ENCODE measurements around the gene MST1R.
A peak's percentile ranks its signal among the peaks of the same experiment; 100 is the strongest.

Gene MST1R

DNA sequence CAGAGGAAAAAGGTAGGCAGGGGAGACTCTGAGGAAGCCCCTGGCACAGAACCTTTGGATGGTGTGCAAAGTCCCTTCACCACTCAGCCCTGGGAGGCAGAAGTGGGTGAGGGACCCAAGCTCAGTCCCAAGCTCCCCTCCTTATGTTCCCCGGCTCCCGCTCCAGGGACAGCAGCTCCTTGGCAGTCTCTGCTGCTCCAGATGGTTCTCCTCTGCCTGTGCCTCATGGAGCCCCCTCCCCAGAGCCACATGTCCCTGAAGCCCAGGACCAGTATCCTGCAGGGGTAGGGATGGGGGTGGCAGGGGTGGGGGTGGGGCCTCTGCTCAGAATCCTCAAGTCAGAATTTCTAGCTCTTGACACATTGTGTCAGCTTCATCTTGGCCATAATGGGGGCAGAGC is 26.0 kb downstream of the MST1R start:
- TF ChIP-seq ZNF384 (IDR thresholded peaks at IDR 0.05) (no peak), CTBP1 (IDR thresholded peaks at IDR 0.05; ENCODE audit: borderline replicate concordance) (no peak), BHLHE40 (IDR thresholded peaks at IDR 0.05; ENCODE audit: borderline replicate concordance) (no peak), FOXK2 (IDR thresholded peaks at IDR 0.05) (no peak), ARNT (IDR thresholded peaks at IDR 0.05) (no peak)
- ChIA-PET CTCF (no interaction called here), POLR2A (interaction anchor here (0.7 kb wide), 1 partner anchor 21 kb away, joined by 3 read pairs; no protein-coding TSS in a partner anchor)
- no peak for DNase-seq (ENCODE audit: extremely low spot score)

DNA sequence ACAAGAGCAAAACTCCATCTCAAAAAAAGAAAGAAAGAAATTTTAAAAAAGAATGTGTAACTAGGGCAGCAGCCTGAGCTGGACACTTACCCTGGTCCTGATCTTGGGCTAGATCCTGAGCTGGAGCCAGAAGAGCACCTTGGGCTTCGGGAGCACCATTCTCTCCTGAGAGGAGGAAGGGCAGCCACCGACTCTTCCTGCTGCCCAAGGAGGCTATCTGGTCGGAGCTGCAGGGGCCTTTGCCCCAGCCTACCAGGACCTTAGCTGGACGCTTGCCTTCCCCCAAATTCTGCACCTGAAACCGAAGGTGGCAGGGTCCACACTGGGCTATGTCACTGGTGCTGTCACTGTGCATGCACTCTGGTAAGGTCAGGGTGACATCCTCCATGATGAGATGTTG is 27.1 kb downstream of the MST1R start:
- ChIA-PET POLR2A (no interaction called here), CTCF (no interaction called here)
- TF ChIP-seq FOXA1 (IDR thresholded peaks at IDR 0.05) (no peak), L3MBTL2 (conservative IDR thresholded peaks at IDR 0.05) (no peak), LEF1 (IDR thresholded peaks at IDR 0.05; ENCODE audit: borderline replicate concordance) (no peak), FOXM1 (IDR thresholded peaks at IDR 0.05; ENCODE audit: borderline replicate concordance) (no peak), NFRKB (IDR thresholded peaks at IDR 0.05) (no peak), ELF4 (IDR thresholded peaks at IDR 0.05) (no peak), FOXK2 (IDR thresholded peaks at IDR 0.05) (no peak), SUZ12 (IDR thresholded peaks at IDR 0.05) (no peak), BHLHE40 (IDR thresholded peaks at IDR 0.05; ENCODE audit: borderline replicate concordance) (no peak), CTBP1 (IDR thresholded peaks at IDR 0.05; ENCODE audit: borderline replicate concordance) (no peak), ZNF384 (IDR thresholded peaks at IDR 0.05) (no peak), ARNT (IDR thresholded peaks at IDR 0.05) (no peak), SP1 (IDR thresholded peaks at IDR 0.05) (no peak), TARDBP (IDR thresholded peaks at IDR 0.05) (no peak)
- TF ChIP-seq, protein P1, sequence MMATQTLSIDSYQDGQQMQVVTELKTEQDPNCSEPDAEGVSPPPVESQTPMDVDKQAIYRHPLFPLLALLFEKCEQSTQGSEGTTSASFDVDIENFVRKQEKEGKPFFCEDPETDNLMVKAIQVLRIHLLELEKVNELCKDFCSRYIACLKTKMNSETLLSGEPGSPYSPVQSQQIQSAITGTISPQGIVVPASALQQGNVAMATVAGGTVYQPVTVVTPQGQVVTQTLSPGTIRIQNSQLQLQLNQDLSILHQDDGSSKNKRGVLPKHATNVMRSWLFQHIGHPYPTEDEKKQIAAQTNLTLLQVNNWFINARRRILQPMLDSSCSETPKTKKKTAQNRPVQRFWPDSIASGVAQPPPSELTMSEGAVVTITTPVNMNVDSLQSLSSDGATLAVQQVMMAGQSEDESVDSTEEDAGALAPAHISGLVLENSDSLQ (IDR thresholded peaks at IDR 0.05), result no peak
- no peak for DNase-seq (ENCODE audit: extremely low spot score)

DNA sequence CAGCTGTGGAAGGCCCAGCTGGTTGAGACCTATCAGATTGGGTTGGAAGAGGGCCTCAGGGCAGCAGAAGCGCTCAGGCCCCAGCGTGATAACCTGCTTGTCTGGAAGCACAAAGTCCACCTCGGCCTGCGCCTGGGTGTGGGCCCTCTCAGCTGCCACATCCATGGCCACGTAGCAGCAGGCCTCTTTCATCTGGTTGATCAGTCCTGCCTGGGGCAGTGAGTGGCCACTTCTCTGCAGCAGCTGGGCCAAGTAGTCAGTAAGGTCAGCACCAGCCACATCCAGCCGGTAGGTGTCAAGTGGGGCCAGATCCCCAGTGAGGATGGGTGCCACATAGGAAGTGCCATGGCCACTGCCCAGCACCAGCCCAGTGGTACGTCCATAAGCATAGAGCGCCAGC is 30.1 kb downstream of the MST1R start:
- no peak for DNase-seq (ENCODE audit: extremely low spot score)
- POLR2A ChIA-PET, result interaction anchor here (0.8 kb wide), 1 partner anchor 16 kb away, joined by 5 read pairs; no protein-coding TSS in a partner anchor
- CTCF ChIA-PET, result no interaction called here
- no peak for TF ChIP-seq NFRKB (IDR thresholded peaks at IDR 0.05)
- TF ChIP-seq BHLHE40 (IDR thresholded peaks at IDR 0.05; ENCODE audit: borderline replicate concordance), result no peak
- TF ChIP-seq SP1 (IDR thresholded peaks at IDR 0.05), result no peak

DNA sequence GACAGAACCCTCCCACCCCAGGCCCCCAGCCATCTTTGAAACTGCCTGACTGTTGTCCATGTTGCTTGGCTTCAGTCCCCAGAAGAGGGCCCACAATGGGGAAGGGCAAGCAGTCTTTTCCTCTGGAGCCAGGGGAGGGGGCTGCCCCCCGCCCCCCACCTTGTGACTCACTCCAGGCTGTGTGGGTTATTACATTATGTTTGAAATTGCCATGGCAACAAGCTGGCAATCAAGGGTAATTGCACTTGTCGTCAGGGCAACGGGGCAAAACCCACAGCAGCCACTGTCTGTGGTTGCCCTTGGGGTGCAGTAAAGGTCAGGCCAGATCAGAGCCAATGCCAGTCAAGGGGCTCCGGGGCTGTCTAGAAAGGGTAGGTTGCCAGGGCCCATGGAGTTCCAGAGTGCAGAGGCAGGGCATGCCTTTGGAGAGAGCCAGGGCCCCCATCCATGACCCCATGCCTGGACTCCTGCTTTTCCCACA is 30.8 kb downstream of the MST1R start:
- POLR2A ChIA-PET, result no interaction called here
- CTCF ChIA-PET, result no interaction called here
- no peak for DNase-seq (ENCODE audit: extremely low spot score)
- TF ChIP-seq LEF1 (IDR thresholded peaks at IDR 0.05; ENCODE audit: borderline replicate concordance) (no peak), L3MBTL2 (conservative IDR thresholded peaks at IDR 0.05) (no peak)

DNA sequence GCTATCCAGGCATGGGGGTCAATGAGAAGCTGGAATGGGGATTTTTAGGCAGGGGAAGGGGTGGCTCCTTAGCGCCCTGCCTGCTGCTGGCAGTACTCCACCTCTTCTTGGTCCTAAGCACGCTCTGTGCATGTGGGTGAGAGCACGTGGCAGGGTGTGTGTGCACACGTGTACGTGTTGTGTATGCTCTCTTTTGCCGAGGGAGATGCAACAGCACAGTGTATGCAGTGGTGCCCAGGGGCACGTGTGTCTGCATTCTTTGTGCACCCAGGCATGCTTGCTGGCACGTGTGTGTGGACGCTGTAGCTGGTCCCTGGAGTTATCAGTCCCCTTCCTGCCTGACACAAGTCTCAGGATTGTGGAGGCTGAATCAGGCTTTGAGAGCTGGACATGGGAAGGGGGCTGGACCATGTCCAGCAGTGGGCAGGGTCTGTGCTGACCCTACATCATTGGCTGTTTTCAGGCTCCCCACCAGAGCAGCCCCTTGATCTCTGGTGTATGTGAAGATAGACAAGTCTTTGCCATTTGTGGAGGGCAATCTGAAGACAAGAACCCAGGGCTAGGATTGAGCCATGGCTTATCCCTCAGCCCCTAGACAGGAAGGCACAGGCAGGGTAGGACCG is 32.0 kb downstream of the MST1R start:
- no peak for TF ChIP-seq LEF1 (IDR thresholded peaks at IDR 0.05; ENCODE audit: borderline replicate concordance)
- TF ChIP-seq, protein P1 (IDR thresholded peaks at IDR 0.05), result no peak
- TF ChIP-seq SP1 (IDR thresholded peaks at IDR 0.05), result no peak
- no peak for TF ChIP-seq FOXM1 (IDR thresholded peaks at IDR 0.05; ENCODE audit: borderline replicate concordance)
- TF ChIP-seq SUZ12 (IDR thresholded peaks at IDR 0.05), result no peak
- TF ChIP-seq BHLHE40 (IDR thresholded peaks at IDR 0.05; ENCODE audit: borderline replicate concordance), result no peak
- no peak for TF ChIP-seq NFRKB (IDR thresholded peaks at IDR 0.05)
- TF ChIP-seq ARNT (IDR thresholded peaks at IDR 0.05), result no peak
- TF ChIP-seq TARDBP (IDR thresholded peaks at IDR 0.05), result no peak
- TF ChIP-seq CTBP1 (IDR thresholded peaks at IDR 0.05; ENCODE audit: borderline replicate concordance), result no peak
- no peak for TF ChIP-seq ELF4 (IDR thresholded peaks at IDR 0.05)
- no peak for TF ChIP-seq HDGF (IDR thresholded peaks at IDR 0.05; ENCODE audit: borderline replicate concordance)
- no peak for TF ChIP-seq ZNF384 (IDR thresholded peaks at IDR 0.05)
- no peak for TF ChIP-seq FOXK2 (IDR thresholded peaks at IDR 0.05)
- no peak for TF ChIP-seq L3MBTL2 (conservative IDR thresholded peaks at IDR 0.05)
- no peak for TF ChIP-seq FOXA1 (IDR thresholded peaks at IDR 0.05)
- DNase-seq (ENCODE audit: extremely low spot score), result no peak
- ChIA-PET POLR2A (interaction anchor here (0.9 kb wide), 1 partner anchor 11 kb away, joined by 3 read pairs; no protein-coding TSS in a partner anchor), CTCF (interaction anchor here (1.3 kb wide), 1 partner anchor 28 kb away, joined by 3 read pairs; no protein-coding TSS in a partner anchor)

DNA sequence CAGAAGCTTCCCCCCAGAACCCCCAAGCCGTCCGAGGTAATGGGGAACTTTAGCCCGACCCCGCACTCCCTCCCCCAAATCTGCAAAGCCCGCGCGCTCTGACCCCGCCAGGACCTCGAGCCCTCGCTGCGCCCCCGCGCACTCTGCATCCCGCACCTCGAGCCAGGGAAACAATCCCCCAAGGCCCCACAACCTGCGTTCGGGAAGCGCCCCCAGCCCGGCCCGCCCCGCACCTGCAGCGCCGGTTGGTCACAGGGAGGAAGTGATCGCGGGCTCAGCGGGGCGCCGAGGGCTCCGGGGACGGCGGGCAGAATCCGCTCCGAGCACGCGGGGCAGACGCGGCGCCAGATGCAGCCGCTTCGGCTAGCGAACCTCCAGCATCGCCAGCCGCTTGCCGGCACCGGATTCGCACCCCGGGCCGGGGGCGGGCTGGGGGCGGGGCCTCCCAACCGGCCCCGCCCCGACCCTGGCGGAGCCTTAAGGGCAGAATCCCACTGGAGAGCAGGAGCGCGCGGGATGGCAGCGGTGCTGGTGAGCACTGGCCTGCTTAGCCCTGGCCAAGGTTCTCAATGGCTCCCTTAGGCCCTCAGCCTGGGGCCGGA is 34.0 kb downstream of the MST1R start, which contains the start of gene CAMKV:
Gene CAMKV, minus strand, starts transcription at position 382 of the 602 bp plus-strand sequence. CDS start 7,518 bp downstream, outside the sequence.
- POLR2A ChIA-PET, result interaction anchor here (1.1 to 7.3 kb wide), 4 partner anchors 12 to 60 kb away, joined by 3 to 41 read pairs (median 5); partner anchors contain the start of genes MON1A and TRAIP
- no peak for TF ChIP-seq HDGF (IDR thresholded peaks at IDR 0.05; ENCODE audit: borderline replicate concordance)
- TF ChIP-seq L3MBTL2 (conservative IDR thresholded peaks at IDR 0.05), result peak; percentile 93
- DNase-seq (ENCODE audit: extremely low spot score), result peak; percentile 86
- CTCF ChIA-PET, result interaction anchor here (1.0 kb wide), 1 partner anchor 28 kb away, joined by 3 read pairs; no protein-coding TSS in a partner anchor
